Activated CD8-positive, alpha-beta memory T cell treated with anti-CD3 and anti-CD28 coated beads for 36 hours (primary cell): ENCODE results near the gene EPHA10. TPM values are rescaled to one million over a fixed set of nuclear protein-coding genes. Genes with fewer than 3 reads are reported as not detected.

ENCODE experiments used
- CTCF ChIA-PET: fragments of 350-600 bp; sonication (Branson Sonifier 250); formaldehyde crosslinking; loops from one replicate; lab custom pipeline; 2021; ENCODE audit warnings: antibody characterized with exemption; lab: Charles Lee
- POLR2A ChIA-PET: fragments of 350-600 bp; sonication (Branson Sonifier 250); formaldehyde crosslinking; loops from one replicate; lab custom pipeline; 2021; ENCODE audit warnings: antibody characterized with exemption; lab: Charles Lee
- total RNA-seq, 2 experiments: library from RNA; stranded (reverse); gene quantifications; one replicate each; pipeline ENCODE4 v1.2.3, GENCODE V29; 2021

Gene EPHA10
- under 1 TPM in 1 of 2 experiments, not detected in 1; 0.19 TPM for total RNA-seq

- ChIA-PET POLR2A (interaction anchor here (1.2 kb wide), 1 partner anchor 72 kb away, joined by 3 read pairs; no protein-coding TSS in a partner anchor), CTCF (interaction anchor here (1.5 kb wide), 1 partner anchor 83 kb away, joined by 4 read pairs; no protein-coding TSS in a partner anchor)
These were observed at the start of gene EPHA10 for GRCh38 chr1:37764888-37765441. Gene EPHA10 (minus strand): TSS chr1:37765120. CDS start chr1:37765066, 54 bp downstream.

- ChIA-PET CTCF (no interaction called here), POLR2A (no interaction called here)
These were observed 49.3 kb upstream of the EPHA10 start for GRCh38 chr1:37814252-37814651.

GRCh38 chr1:37813529-37814145 is 48.7 kb upstream of the EPHA10 start:
- CTCF ChIA-PET = no interaction called here
- POLR2A ChIA-PET = no interaction called here

GRCh38 chr1:37811027-37811655 is 46.2 kb upstream of the EPHA10 start:
- ChIA-PET CTCF (no interaction called here), POLR2A (no interaction called here)

- ChIA-PET CTCF (no interaction called here), POLR2A (no interaction called here)
These were observed 45.0 kb upstream of the EPHA10 start for GRCh38 chr1:37809942-37810341.

GRCh38 chr1:37808369-37809319 is 43.7 kb upstream of the EPHA10 start:
- ChIA-PET POLR2A (interaction anchor here (0.6 to 3.2 kb wide), 6 partner anchors 14 to 245 kb away, joined by 3 to 13 read pairs (median 6); partner anchors contain the start of genes CDCA8 and MTF1), CTCF (interaction anchor here (0.9 to 3.1 kb wide), 4 partner anchors 13 to 118 kb away, joined by 3 to 16 read pairs (median 6); partner anchors contain the start of gene MTF1)

GRCh38 chr1:37807555-37808368 is 42.8 kb upstream of the EPHA10 start, which contains the start of the genes C1orf122 and YRDC:
Gene C1orf122 (plus strand): TSS chr1:37807790. CDS start chr1:37808405, 615 bp downstream.
Gene YRDC (minus strand): TSS chr1:37808208. CDS start chr1:37808180, 28 bp downstream.
- ChIA-PET POLR2A (interaction anchor here (0.6 to 3.2 kb wide), 5 partner anchors 15 to 229 kb away, joined by 3 to 13 read pairs (median 9); partner anchors contain the start of genes CDCA8 and MTF1), CTCF (interaction anchor here (0.9 to 3.1 kb wide), 4 partner anchors 13 to 117 kb away, joined by 3 to 16 read pairs (median 6); partner anchors contain the start of gene MTF1)

GRCh38 chr1:37807220-37807554 is 42.3 kb upstream of the EPHA10 start:
- ChIA-PET POLR2A (interaction anchor here (3.2 kb wide), 1 partner anchor 117 kb away, joined by 13 read pairs; a partner anchor contains a TSS), CTCF (interaction anchor here (1.1 to 3.1 kb wide), 3 partner anchors 21 to 116 kb away, joined by 3 to 16 read pairs (median 6); partner anchors contain the start of gene MTF1)

GRCh38 chr1:37802439-37802838 is 37.5 kb upstream of the EPHA10 start:
- POLR2A ChIA-PET = no interaction called here
- CTCF ChIA-PET = interaction anchor here (0.7 kb wide), 1 partner anchor 29 kb away, joined by 3 read pairs; no protein-coding TSS in a partner anchor

GRCh38 chr1:37797750-37798345 is 32.9 kb upstream of the EPHA10 start:
- CTCF ChIA-PET = interaction anchor here (0.7 to 1.2 kb wide), 2 partner anchors 62 to 230 kb away, joined by 3 read pairs; partner anchors contain the start of gene MTF1
- POLR2A ChIA-PET = no interaction called here

GRCh38 chr1:37795340-37796125 is 30.6 kb upstream of the EPHA10 start:
- ChIA-PET POLR2A (interaction anchor here (0.6 kb wide), 1 partner anchor 197 kb away, joined by 4 read pairs; no protein-coding TSS in a partner anchor), CTCF (no interaction called here)

- POLR2A ChIA-PET = no interaction called here
- CTCF ChIA-PET = no interaction called here
These were observed 29.7 kb upstream of the EPHA10 start for GRCh38 chr1:37794372-37795339.

GRCh38 chr1:37793773-37794371 is 29.0 kb upstream of the EPHA10 start, which contains the start of gene MANEAL:
Gene MANEAL (plus strand): TSS chr1:37793847. CDS start chr1:37794183, 336 bp downstream.
- CTCF ChIA-PET = no interaction called here

GRCh38 chr1:37792943-37793686 is 28.2 kb upstream of the EPHA10 start:
- CTCF ChIA-PET = no interaction called here
- POLR2A ChIA-PET = no interaction called here

More at GRCh38 chr1:37793773-37794371, 29.0 kb upstream of the EPHA10 start, which contains the start of gene MANEAL:
- POLR2A ChIA-PET = no interaction called here
